RWPE1 (cell line): ENCODE results near the gene GALNT1.
A peak's percentile ranks its signal among the peaks of the same experiment; 100 is the strongest.

Experiments used
- CTCF ChIA-PET: fragments of 350-600 bp; sonication (Branson Sonifier 250); formaldehyde crosslinking; extraction: SDS; loops from one replicate; lab custom pipeline; 2021; lab: Yijun Ruan, JAX
- POLR2A ChIA-PET: fragments of 400-600 bp; formaldehyde crosslinking; extraction: SDS; loops from one replicate; lab custom pipeline; 2020; ENCODE audit warnings: antibody characterized with exemption; ENCODE audit not compliant: low non-redundant PET; lab: Yijun Ruan, JAX
- DNase-seq: peaks from one replicate; pipeline ENCODE4 v3.0.0; 2012; ENCODE audit warnings: low spot score
- H3K27ac ChIP-seq: fragments of 450-650 bp; 2 replicates; pipeline ENCODE4 v1.5.1; 2017
- CTCF ChIP-seq: fragments of 450-650 bp; conservative IDR thresholded peaks from 2 replicates; pipeline ENCODE4 v1.5.1; 2017; ENCODE audit warnings: low read depth, mild to moderate bottlenecking

GALNT1 gene

GRCh38 chr18:35746826-35747339 is 165.3 kb downstream of the GALNT1 start:
- DNase-seq, result no peak
- ChIA-PET CTCF (no interaction called here), POLR2A (no interaction called here)
- no peak overlapping the region for H3K27ac ChIP-seq
- TF ChIP-seq CTCF, result no peak

GRCh38 chr18:35747894-35748472 is 166.4 kb downstream of the GALNT1 start:
- CTCF ChIA-PET, result interaction anchor here (0.6 kb wide), 1 partner anchor 1861 kb away, joined by 3 read pairs; no protein-coding TSS in a partner anchor

GRCh38 chr18:35749701-35750100 is 168.2 kb downstream of the GALNT1 start:
- no peak for TF ChIP-seq CTCF
- no peak overlapping the region for H3K27ac ChIP-seq
- CTCF ChIA-PET, result no interaction called here
- POLR2A ChIA-PET, result no interaction called here
- no peak for DNase-seq

More at GRCh38 chr18:35747894-35748472, 166.4 kb downstream of the GALNT1 start:
- POLR2A ChIA-PET, result no interaction called here
- no peak overlapping the region for H3K27ac ChIP-seq
- DNase-seq, result no peak
- TF ChIP-seq CTCF, result no peak

DNA sequence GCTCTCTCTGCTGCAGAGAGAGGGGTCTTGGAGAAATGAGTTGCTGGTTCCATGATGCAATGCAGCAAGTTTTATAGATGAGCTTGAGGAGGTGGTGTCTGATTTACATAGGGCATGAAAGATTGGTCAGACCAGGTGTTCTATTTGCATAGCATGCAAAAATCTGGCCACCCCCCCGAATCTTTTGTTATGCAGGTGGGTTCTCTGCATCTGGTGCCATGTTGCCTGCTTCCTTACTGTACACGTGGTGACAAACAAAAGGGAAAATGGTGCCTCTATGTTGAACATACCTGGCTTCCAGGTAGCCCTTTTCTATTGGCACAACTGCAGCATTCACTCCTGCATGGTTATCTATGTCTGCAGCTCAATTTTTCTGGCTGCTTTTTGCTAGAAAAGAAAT is 169.4 kb downstream of the GALNT1 start:
- POLR2A ChIA-PET, result no interaction called here
- no peak overlapping the region for H3K27ac ChIP-seq
- TF ChIP-seq CTCF, result no peak
- DNase-seq, result no peak
- CTCF ChIA-PET, result interaction anchor here (0.6 kb wide), 1 partner anchor 962 kb away, joined by 3 read pairs; no protein-coding TSS in a partner anchor

DNA sequence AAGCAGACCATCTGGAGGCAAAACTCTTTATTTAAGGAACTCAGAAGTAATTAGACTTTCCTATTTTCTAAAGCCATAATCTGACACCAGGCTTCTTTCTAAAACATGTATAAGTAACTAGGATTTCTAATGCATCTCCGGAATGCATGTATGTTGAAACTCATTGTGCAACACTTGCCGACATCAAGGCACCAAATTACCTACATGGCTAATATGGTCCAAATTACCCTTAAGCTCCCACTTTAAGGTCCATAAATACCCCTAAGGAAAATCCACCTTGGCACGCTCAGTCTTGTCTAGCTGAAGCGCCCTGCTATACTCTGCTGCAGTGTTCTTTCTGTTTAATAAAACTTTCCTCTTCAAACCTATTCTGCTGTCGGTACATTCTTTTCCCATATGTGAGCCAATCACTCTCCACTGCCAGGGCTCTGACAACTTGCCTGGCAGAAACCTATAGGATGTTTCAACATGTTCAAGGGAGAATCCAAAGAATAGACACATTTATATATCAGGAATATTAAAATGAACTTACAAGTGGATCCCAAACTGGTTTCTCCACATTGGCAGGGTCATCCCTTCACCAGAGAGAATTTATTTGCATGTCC is 171.9 kb downstream of the GALNT1 start:
- CTCF ChIA-PET, result no interaction called here
- peak overlapping the region; percentile 66 for H3K27ac ChIP-seq
- POLR2A ChIA-PET, result no interaction called here
- peak; percentile 5 for DNase-seq
- no peak for TF ChIP-seq CTCF

DNA sequence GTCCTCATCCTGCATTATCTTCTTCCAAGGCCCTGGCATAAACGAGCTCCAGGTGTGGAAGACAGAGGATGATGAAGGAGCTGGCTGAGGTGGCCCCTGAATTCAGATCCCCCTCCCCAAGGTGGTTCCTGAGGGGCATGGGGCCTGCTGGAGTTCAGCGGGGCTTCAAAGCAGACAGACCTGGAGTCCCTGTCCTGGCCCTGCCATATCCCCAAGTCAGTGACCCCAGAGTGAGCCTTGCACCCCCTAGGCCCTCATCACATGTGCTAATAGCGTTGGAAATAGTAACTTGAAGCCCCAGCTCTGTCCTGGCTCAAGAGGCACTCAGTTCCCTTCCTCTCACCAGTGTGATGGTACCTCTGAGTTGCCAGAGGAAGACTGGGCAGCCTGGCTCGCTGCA is 172.9 kb downstream of the GALNT1 start:
- peak overlapping the region; percentile 66 for H3K27ac ChIP-seq
- ChIA-PET CTCF (no interaction called here), POLR2A (no interaction called here)
- no peak for DNase-seq
- TF ChIP-seq CTCF, result no peak
